ENCODE results near the gene CASQ1. TPM values are rescaled to one million over a fixed set of nuclear protein-coding genes. Genes with fewer than 3 reads are reported as not detected.

CASQ1 gene
- total RNA-seq, 1 experiment from 2014 or later = 0.22 TPM

GRCh38 chr1:160226623-160227022 lies 36.2 kb downstream of the CASQ1 start:
- no peak for DNase-seq (ENCODE audit: low spot score)

GRCh38 chr1:160227034-160227433 lies 36.7 kb downstream of the CASQ1 start:
- DNase-seq (ENCODE audit: low spot score) = no peak

- DNase-seq (ENCODE audit: low spot score) = no peak
Measured at GRCh38 chr1:160227561-160227960, 37.2 kb downstream of the CASQ1 start.

GRCh38 chr1:160228431-160228830 lies 38.1 kb downstream of the CASQ1 start:
- no peak for DNase-seq (ENCODE audit: low spot score)

- no peak for DNase-seq (ENCODE audit: low spot score)
Measured at GRCh38 chr1:160232911-160233310, 42.5 kb downstream of the CASQ1 start.

GRCh38 chr1:160236806-160237205 lies 46.4 kb downstream of the CASQ1 start:
- no peak for DNase-seq (ENCODE audit: low spot score)

GRCh38 chr1:160237558-160237957 lies 47.2 kb downstream of the CASQ1 start:
- DNase-seq (ENCODE audit: low spot score) = no peak

GRCh38 chr1:160238408-160238807 lies 48.0 kb downstream of the CASQ1 start:
- DNase-seq (ENCODE audit: low spot score) = no peak

- no peak for DNase-seq (ENCODE audit: low spot score)
Measured at GRCh38 chr1:160239582-160240299, 49.4 kb downstream of the CASQ1 start.

GRCh38 chr1:160243767-160244166 lies 53.4 kb downstream of the CASQ1 start:
- no peak for DNase-seq (ENCODE audit: low spot score)

GRCh38 chr1:160244209-160244608 lies 53.8 kb downstream of the CASQ1 start:
- no peak for DNase-seq (ENCODE audit: low spot score)

GRCh38 chr1:160245434-160245833 lies 55.1 kb downstream of the CASQ1 start:
- DNase-seq (ENCODE audit: low spot score) = no peak

- DNase-seq (ENCODE audit: low spot score) = no peak
Measured at GRCh38 chr1:160247053-160247452, 56.7 kb downstream of the CASQ1 start.

GRCh38 chr1:160251011-160251410 lies 60.6 kb downstream of the CASQ1 start:
- no peak for DNase-seq (ENCODE audit: low spot score)

Other genes with a start within 250 kb of the CASQ1 start
- gene IGSF9, start 245.0 kb upstream of the CASQ1 start, total RNA-seq (2014; rRNA removed; shearing (Covaris generic)) = 0.89 and 1.6 TPM in 2 replicates
- gene SLAMF9, start 236.3 kb upstream of the CASQ1 start, total RNA-seq (2014; rRNA removed; shearing (Covaris generic)) = not detected in 2 replicates
- gene PIGM, start 158.6 kb upstream of the CASQ1 start, total RNA-seq (2014; rRNA removed; shearing (Covaris generic)) = 11.4 and 12.8 TPM in 2 replicates
- not detected in 2 replicates for gene KCNJ10, start 120.4 kb upstream of the CASQ1 start, total RNA-seq (2014; rRNA removed; shearing (Covaris generic))
- gene KCNJ9, start 109.0 kb upstream of the CASQ1 start, total RNA-seq (2014; rRNA removed; shearing (Covaris generic)) = not detected in 2 replicates
- gene IGSF8, start 92.0 kb upstream of the CASQ1 start, total RNA-seq (2014; rRNA removed; shearing (Covaris generic)) = 34.2 and 36.6 TPM in 2 replicates
- gene ATP1A2, start 74.8 kb upstream of the CASQ1 start, total RNA-seq (2014; rRNA removed; shearing (Covaris generic)) = 0.22 and 0.84 TPM in 2 replicates
- not detected in 2 replicates for gene ATP1A4, start 39.0 kb upstream of the CASQ1 start, total RNA-seq (2014; rRNA removed; shearing (Covaris generic))
- 194 and 307 TPM in 2 replicates for gene PEA15, start 14.8 kb downstream of the CASQ1 start, total RNA-seq (2014; rRNA removed; shearing (Covaris generic))
- gene DCAF8, start 72.0 kb downstream of the CASQ1 start, total RNA-seq (2014; rRNA removed; shearing (Covaris generic)) = 86.5 and 90.0 TPM in 2 replicates
- 70.3 and 102 TPM in 2 replicates for gene PEX19, start 94.6 kb downstream of the CASQ1 start, total RNA-seq (2014; rRNA removed; shearing (Covaris generic))
- 243 and 261 TPM in 2 replicates for gene COPA, start 152.7 kb downstream of the CASQ1 start, total RNA-seq (2014; rRNA removed; shearing (Covaris generic))
- gene NCSTN, start 152.8 kb downstream of the CASQ1 start, total RNA-seq (2014; rRNA removed; shearing (Covaris generic)) = 103 and 111 TPM in 2 replicates
- not detected in 2 replicates for gene NHLH1, start 176.5 kb downstream of the CASQ1 start, total RNA-seq (2014; rRNA removed; shearing (Covaris generic))
- gene VANGL2, start 210.0 kb downstream of the CASQ1 start, total RNA-seq (2014; rRNA removed; shearing (Covaris generic)) = 5.7 and 6.3 TPM in 2 replicates